ENCODE measurements around the gene ADAMTS14.

- no peak for TF ChIP-seq USF1 (CRISPR knock-in tag; IDR thresholded peaks at IDR 0.05)
- no peak for TF ChIP-seq SMAD3 (CRISPR knock-in tag; IDR thresholded peaks at IDR 0.05; ENCODE audit: borderline replicate concordance)
- no peak for TF ChIP-seq CTCF (IDR thresholded peaks at IDR 0.05)
- TF ChIP-seq FOXJ3 (CRISPR knock-in tag; IDR thresholded peaks at IDR 0.05; ENCODE audit: borderline replicate concordance), result no peak
- TF ChIP-seq, protein P1, sequence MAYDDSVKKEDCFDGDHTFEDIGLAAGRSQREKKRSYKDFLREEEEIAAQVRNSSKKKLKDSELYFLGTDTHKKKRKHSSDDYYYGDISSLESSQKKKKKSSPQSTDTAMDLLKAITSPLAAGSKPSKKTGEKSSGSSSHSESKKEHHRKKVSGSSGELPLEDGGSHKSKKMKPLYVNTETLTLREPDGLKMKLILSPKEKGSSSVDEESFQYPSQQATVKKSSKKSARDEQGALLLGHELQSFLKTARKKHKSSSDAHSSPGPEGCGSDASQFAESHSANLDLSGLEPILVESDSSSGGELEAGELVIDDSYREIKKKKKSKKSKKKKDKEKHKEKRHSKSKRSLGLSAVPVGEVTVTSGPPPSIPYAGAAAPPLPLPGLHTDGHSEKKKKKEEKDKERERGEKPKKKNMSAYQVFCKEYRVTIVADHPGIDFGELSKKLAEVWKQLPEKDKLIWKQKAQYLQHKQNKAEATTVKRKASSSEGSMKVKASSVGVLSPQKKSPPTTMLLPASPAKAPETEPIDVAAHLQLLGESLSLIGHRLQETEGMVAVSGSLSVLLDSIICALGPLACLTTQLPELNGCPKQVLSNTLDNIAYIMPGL (CRISPR knock-in tag; IDR thresholded peaks at IDR 0.05), result no peak
Observed at GRCh38 chr10:70659306-70659705, 13.0 kb upstream of the ADAMTS14 start.

Data from WTC11 (cell line).